ENCODE results near the gene PTPRM.

PTPRM gene

GRCh38 chr18:7730682-7731081, 163.6 kb downstream of the PTPRM start (continued):
- TF ChIP-seq ZNF18 (tag by site-specific recombination; IDR thresholded peaks at IDR 0.05) (no peak), ZSCAN30 (tag by site-specific recombination; IDR thresholded peaks at IDR 0.05) (no peak), MYNN (tag by site-specific recombination; IDR thresholded peaks at IDR 0.05; ENCODE audit: borderline replicate concordance) (no peak), ZBTB17 (tag by site-specific recombination; IDR thresholded peaks at IDR 0.05) (no peak), ZNF366 (tag by site-specific recombination; conservative IDR thresholded peaks at IDR 0.05) (no peak), ZNF302 (tag by site-specific recombination; IDR thresholded peaks at IDR 0.05; ENCODE audit: low read depth) (no peak), ZBTB21 (tag by site-specific recombination; IDR thresholded peaks at IDR 0.05) (no peak), ZNF138 (tag by site-specific recombination; IDR thresholded peaks at IDR 0.05; ENCODE audit: borderline replicate concordance) (no peak)
- TF ChIP-seq, protein P1, sequence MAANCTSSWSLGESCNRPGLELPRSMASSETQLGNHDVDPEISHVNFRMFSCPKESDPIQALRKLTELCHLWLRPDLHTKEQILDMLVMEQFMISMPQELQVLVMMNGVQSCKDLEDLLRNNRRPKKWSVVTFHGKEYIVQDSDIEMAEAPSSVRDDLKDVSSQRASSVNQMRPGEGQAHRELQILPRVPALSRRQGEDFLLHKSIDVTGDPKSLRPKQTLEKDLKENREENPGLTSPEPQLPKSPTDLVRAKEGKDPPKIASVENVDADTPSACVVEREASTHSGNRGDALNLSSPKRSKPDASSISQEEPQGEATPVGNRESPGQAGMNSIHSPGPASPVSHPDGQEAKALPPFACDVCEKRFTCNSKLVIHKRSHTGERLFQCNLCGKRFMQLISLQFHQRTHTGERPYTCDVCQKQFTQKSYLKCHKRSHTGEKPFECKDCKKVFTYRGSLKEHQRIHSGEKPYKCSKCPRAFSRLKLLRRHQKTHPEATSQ (tag by site-specific recombination; IDR thresholded peaks at IDR 0.05), result no peak

DNA sequence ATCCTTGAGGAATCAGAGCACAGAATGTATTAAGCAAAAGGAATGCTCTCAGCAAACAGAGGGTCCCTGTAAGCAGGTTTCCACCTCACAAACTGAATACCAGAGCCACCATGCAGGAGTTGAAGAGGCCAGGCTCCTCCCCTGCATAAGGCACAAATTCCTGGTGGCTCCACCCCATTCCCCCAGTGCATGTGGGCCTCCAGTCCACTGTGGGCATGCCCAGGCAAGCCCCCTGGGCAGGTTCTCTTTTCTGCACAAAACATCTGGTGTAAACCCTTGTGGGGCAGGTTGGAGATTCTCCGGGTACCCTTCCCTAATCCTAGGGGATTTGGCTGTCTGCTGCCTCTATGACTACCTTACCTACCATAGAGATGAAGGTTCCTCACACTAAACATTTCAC, 166.5 kb downstream of the PTPRM start:
- CTCF ChIA-PET, result no interaction called here
- Histone ChIP-seq H3K9me3 (ENCODE audit: control insufficient read depth, insufficient read depth, low read depth, low read length) (no peaks in the 10 kb centered on the region), H3K4me3 (ENCODE audit: low read depth, low read length) (no peak overlapping the region), H3K27ac (ENCODE audit: extremely low read depth, low read depth, low read length) (no peak overlapping the region; the same call in 1 of the 2 replicates), H3K4me1 (ENCODE audit: control insufficient read depth, insufficient read depth, low read length) (peaks cover 3% of the 10 kb centered on the region; the same call in 1 of the 2 replicates), H3K36me3 (ENCODE audit: control insufficient read depth in 2 of 2, insufficient read depth in 1 of 2, low read length in 2 of 2) (no peaks in the 10 kb centered on the region)
- TF ChIP-seq ZNF350 (tag by site-specific recombination; IDR thresholded peaks at IDR 0.05) (no peak), ZNF398 (tag by site-specific recombination; IDR thresholded peaks at IDR 0.05) (no peak), ZFP3 (tag by site-specific recombination; IDR thresholded peaks at IDR 0.05; ENCODE audit: low read depth) (no peak), ZNF292 (tag by site-specific recombination; IDR thresholded peaks at IDR 0.05; ENCODE audit: borderline replicate concordance, low read depth) (no peak), PATZ1 (tag by site-specific recombination; IDR thresholded peaks at IDR 0.05) (no peak), ZNF488 (tag by site-specific recombination; IDR thresholded peaks at IDR 0.05) (no peak), ZBTB1 (tag by site-specific recombination; IDR thresholded peaks at IDR 0.05) (no peak), ZNF514 (tag by site-specific recombination; IDR thresholded peaks at IDR 0.05) (no peak), ZBTB20 (tag by site-specific recombination; IDR thresholded peaks at IDR 0.05) (no peak), ZNF658 (tag by site-specific recombination; IDR thresholded peaks at IDR 0.05) (no peak), ZNF837 (tag by site-specific recombination; IDR thresholded peaks at IDR 0.05) (no peak), ZBTB7A (tag by site-specific recombination; IDR thresholded peaks at IDR 0.05; ENCODE audit: low read depth) (no peak), ZSCAN4 (tag by site-specific recombination; IDR thresholded peaks at IDR 0.05) (no peak)
- TF ChIP-seq, protein P2, sequence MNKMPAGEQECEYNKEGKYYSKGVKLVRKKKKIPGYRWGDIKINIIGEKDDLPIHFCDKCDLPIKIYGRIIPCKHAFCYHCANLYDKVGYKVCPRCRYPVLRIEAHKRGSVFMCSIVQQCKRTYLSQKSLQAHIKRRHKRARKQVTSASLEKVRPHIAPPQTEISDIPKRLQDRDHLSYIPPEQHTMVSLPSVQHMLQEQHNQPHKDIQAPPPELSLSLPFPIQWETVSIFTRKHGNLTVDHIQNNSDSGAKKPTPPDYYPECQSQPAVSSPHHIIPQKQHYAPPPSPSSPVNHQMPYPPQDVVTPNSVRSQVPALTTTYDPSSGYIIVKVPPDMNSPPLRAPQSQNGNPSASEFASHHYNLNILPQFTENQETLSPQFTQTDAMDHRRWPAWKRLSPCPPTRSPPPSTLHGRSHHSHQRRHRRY (tag by site-specific recombination; IDR thresholded peaks at IDR 0.05), result no peak
- POLR2A ChIA-PET, result no interaction called here

Measured in HEK293 (cell line).